OCI-LY3 (cell line): ENCODE results near the gene SNRPD2.

Experiments
- H2AFZ ChIP-seq: fragments of 200-600, 300-600 bp; shearing (Covaris generic); 2 replicates; pipeline ENCODE4 v1.6.0; 2014; ENCODE audit warnings: antibody characterized with exemption, low read depth, low read length
- H3K27ac ChIP-seq: fragments of 200-600, 300-600 bp; sonication (generic); 2 replicates; pipeline ENCODE4 v1.5.1; 2014; ENCODE audit warnings: mild to moderate bottlenecking, low read length, moderate library complexity, mixed read lengths
- H3K27me3 ChIP-seq: fragments of 200-600, 300-600 bp; sonication (generic); 2 replicates; pipeline ENCODE4 v1.6.1; 2014; ENCODE audit warnings: low read depth, low read length, mixed read lengths
- H3K36me3 ChIP-seq: fragments of 200-600, 300-600 bp; sonication (generic); replicated peaks from 2 replicates; pipeline ENCODE3; 2014; ENCODE audit warnings: low read depth, low read length, mixed read lengths
- H3K4me1 ChIP-seq: fragments of 300-600, 200-600 bp; sonication (generic); 2 replicates; pipeline ENCODE4 v1.6.1; 2014; ENCODE audit warnings: low read length, mixed read lengths
- H3K4me2 ChIP-seq: fragments of 200-600, 300-600 bp; sonication (generic); 2 replicates; pipeline ENCODE4 v1.6.1; 2014; ENCODE audit warnings: low read length, mixed read lengths
- H3K4me3 ChIP-seq: fragments of 300-600, 200-600 bp; sonication (generic); 2 replicates; pipeline ENCODE4 v1.5.1; 2014; ENCODE audit warnings: antibody characterized with exemption, mild to moderate bottlenecking, low read length, moderate library complexity
- H3K79me2 ChIP-seq: fragments of 300-600, 200-600 bp; shearing (Covaris generic); 2 replicates; pipeline ENCODE4 v1.6.1; 2014; ENCODE audit warnings: mild to moderate bottlenecking, low read length, mixed read lengths
- H3K9ac ChIP-seq: fragments of 300-600, 200-600 bp; shearing (Covaris generic); 2 replicates; pipeline ENCODE4 v1.6.0; 2014; ENCODE audit warnings: mild to moderate bottlenecking, low read length, moderate library complexity
- H3K9me3 ChIP-seq: fragments of 200-600, 300-600 bp; shearing (Covaris generic); 2 replicates; pipeline ENCODE4 v1.6.1; 2014; ENCODE audit warnings: low read length, mixed read lengths; ENCODE audit not compliant: insufficient read depth
- H4K20me1 ChIP-seq: fragments of 200-600, 300-600 bp; sonication (generic); 2 replicates; pipeline ENCODE4 v1.6.1; 2016; ENCODE audit warnings: low read length, mixed read lengths; ENCODE audit not compliant: insufficient read depth
- CTCF ChIP-seq: fragments of 200-600, 300-600 bp; sonication (generic); IDR thresholded peaks from 2 replicates; pipeline ENCODE4 v1.5.1; 2014; ENCODE audit warnings: antibody characterized with exemption, low read length, low read depth
- EZH2phosphoT487 ChIP-seq: fragments of 200-600 bp; shearing (Covaris generic); IDR thresholded peaks from 2 replicates; pipeline ENCODE4 v1.6.1; 2018; ENCODE audit warnings: antibody characterized with exemption, mixed run types, low read depth

Gene SNRPD2

GRCh38 chr19:45715139-45715538 is 23.4 kb upstream of the SNRPD2 start:
- Histone ChIP-seq H3K9ac (no peak overlapping the region), H3K36me3 (peaks cover 26% of the 10 kb centered on the region), H3K4me3 (no peak overlapping the region), H3K27me3 (no peaks in the 10 kb centered on the region), H2AFZ (no peak overlapping the region), H3K79me2 (peaks cover 60% of the 10 kb centered on the region), H3K4me1 (peaks cover 28% of the 10 kb centered on the region), H4K20me1 (no peaks in the 10 kb centered on the region), H3K4me2 (no peak overlapping the region), H3K9me3 (no peaks in the 10 kb centered on the region), H3K27ac (no peak overlapping the region)
- TF ChIP-seq CTCF (no peak), EZH2phosphoT487 (no peak)

GRCh38 chr19:45713141-45713540 is 21.4 kb upstream of the SNRPD2 start:
- Histone ChIP-seq H3K4me2 (no peak overlapping the region), H2AFZ (no peak overlapping the region), H3K4me1 (peaks cover 24% of the 10 kb centered on the region), H3K27ac (no peak overlapping the region), H3K9me3 (no peaks in the 10 kb centered on the region), H4K20me1 (no peaks in the 10 kb centered on the region), H3K9ac (no peak overlapping the region), H3K36me3 (peaks cover 24% of the 10 kb centered on the region), H3K4me3 (no peak overlapping the region), H3K27me3 (no peaks in the 10 kb centered on the region), H3K79me2 (peaks cover 45% of the 10 kb centered on the region)
- no peak for TF ChIP-seq CTCF
- no peak for TF ChIP-seq EZH2phosphoT487

GRCh38 chr19:45712699-45713067 is 20.9 kb upstream of the SNRPD2 start:
- TF ChIP-seq EZH2phosphoT487 = no peak
- TF ChIP-seq CTCF = no peak
- peaks cover 25% of the 10 kb centered on the region for H3K36me3 ChIP-seq
- no peak overlapping the region for H3K4me2 ChIP-seq
- H3K27me3 ChIP-seq = no peaks in the 10 kb centered on the region
- peaks cover 41% of the 10 kb centered on the region for H3K79me2 ChIP-seq
- H3K27ac ChIP-seq = no peak overlapping the region
- H3K4me1 ChIP-seq = peaks cover 22% of the 10 kb centered on the region
- H2AFZ ChIP-seq = no peak overlapping the region
- no peak overlapping the region for H3K9ac ChIP-seq
- no peak overlapping the region for H3K4me3 ChIP-seq
- H4K20me1 ChIP-seq = no peaks in the 10 kb centered on the region
- no peaks in the 10 kb centered on the region for H3K9me3 ChIP-seq

GRCh38 chr19:45711851-45712698 is 20.3 kb upstream of the SNRPD2 start:
- Histone ChIP-seq H3K27ac (no peak overlapping the region), H3K79me2 (peaks cover 41% of the 10 kb centered on the region), H3K4me3 (no peak overlapping the region), H3K4me1 (peaks cover 28% of the 10 kb centered on the region), H3K4me2 (no peak overlapping the region), H3K27me3 (no peaks in the 10 kb centered on the region), H3K36me3 (peaks cover 25% of the 10 kb centered on the region), H3K9ac (no peak overlapping the region), H4K20me1 (no peaks in the 10 kb centered on the region), H2AFZ (no peak overlapping the region), H3K9me3 (no peaks in the 10 kb centered on the region)
- TF ChIP-seq EZH2phosphoT487 (no peak), CTCF (no peak)
